Measurements from ENCODE around the gene TBC1D2B.

Gene TBC1D2B

GRCh38 chr15:78079298-78080087, 2.0 kb upstream of the TBC1D2B start:
- ChIA-PET POLR2A (no interaction called here), CTCF (interaction anchor here (1.1 kb wide), 1 partner anchor 171 kb away, joined by 5 read pairs; no protein-coding TSS in a partner anchor)
- no peak for TF ChIP-seq LEF1 (IDR thresholded peaks at IDR 0.05; ENCODE audit: borderline replicate concordance)
- TF ChIP-seq ZNF384 (IDR thresholded peaks at IDR 0.05) = no peak
- TF ChIP-seq FOXA1 (IDR thresholded peaks at IDR 0.05) = no peak
- no peak for TF ChIP-seq SUZ12 (IDR thresholded peaks at IDR 0.05)
- no peak for TF ChIP-seq ARNT (IDR thresholded peaks at IDR 0.05)
- no peak for TF ChIP-seq HDGF (IDR thresholded peaks at IDR 0.05; ENCODE audit: borderline replicate concordance)
- no peak for TF ChIP-seq FOXK2 (IDR thresholded peaks at IDR 0.05)
- TF ChIP-seq NFRKB (IDR thresholded peaks at IDR 0.05) = no peak
- TF ChIP-seq CTBP1 (IDR thresholded peaks at IDR 0.05; ENCODE audit: borderline replicate concordance) = no peak
- no peak for TF ChIP-seq BHLHE40 (IDR thresholded peaks at IDR 0.05; ENCODE audit: borderline replicate concordance)
- TF ChIP-seq PKNOX1 (IDR thresholded peaks at IDR 0.05) = no peak
- no peak for TF ChIP-seq TARDBP (IDR thresholded peaks at IDR 0.05)
- TF ChIP-seq ELF4 (IDR thresholded peaks at IDR 0.05) = no peak
- DNase-seq (ENCODE audit: extremely low spot score) = no peak

DNA sequence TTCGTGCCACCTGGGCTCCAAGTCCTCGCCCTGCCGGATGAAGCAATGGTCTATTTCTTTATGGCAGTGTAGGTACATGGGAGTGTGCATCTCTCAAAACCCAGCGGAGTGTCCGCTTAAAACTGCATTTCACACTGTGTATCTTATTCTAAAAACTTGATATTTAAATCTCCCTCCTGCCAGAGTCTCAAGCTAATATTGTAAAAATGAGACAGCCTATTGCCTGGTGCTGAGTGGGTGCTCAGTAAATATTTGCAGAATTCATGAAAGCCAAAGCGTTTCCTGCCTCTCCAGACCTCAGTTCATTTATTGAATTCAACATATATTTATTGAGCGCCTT, 330 bp upstream of the TBC1D2B start:
- ChIA-PET CTCF (interaction anchor here (1.0 to 1.2 kb wide), 2 partner anchors 11 to 32 kb away, joined by 3 to 5 read pairs; no protein-coding TSS in a partner anchor), POLR2A (interaction anchor here (1.0 kb wide), 1 partner anchor 11 kb away, joined by 3 read pairs; no protein-coding TSS in a partner anchor)
- no peak for TF ChIP-seq FOXA1 (IDR thresholded peaks at IDR 0.05)
- no peak for TF ChIP-seq LEF1 (IDR thresholded peaks at IDR 0.05; ENCODE audit: borderline replicate concordance)
- no peak for TF ChIP-seq ZNF384 (IDR thresholded peaks at IDR 0.05)
- no peak for TF ChIP-seq HDGF (IDR thresholded peaks at IDR 0.05; ENCODE audit: borderline replicate concordance)
- no peak for TF ChIP-seq ELF4 (IDR thresholded peaks at IDR 0.05)
- no peak for TF ChIP-seq FOXK2 (IDR thresholded peaks at IDR 0.05)
- no peak for TF ChIP-seq CTBP1 (IDR thresholded peaks at IDR 0.05; ENCODE audit: borderline replicate concordance)
- TF ChIP-seq FOXM1 (IDR thresholded peaks at IDR 0.05; ENCODE audit: borderline replicate concordance) = no peak
- TF ChIP-seq L3MBTL2 (conservative IDR thresholded peaks at IDR 0.05) = no peak
- TF ChIP-seq NFRKB (IDR thresholded peaks at IDR 0.05) = no peak
- TF ChIP-seq BHLHE40 (IDR thresholded peaks at IDR 0.05; ENCODE audit: borderline replicate concordance) = no peak
- no peak for TF ChIP-seq SUZ12 (IDR thresholded peaks at IDR 0.05)
- no peak for TF ChIP-seq TARDBP (IDR thresholded peaks at IDR 0.05)
- TF ChIP-seq PKNOX1 (IDR thresholded peaks at IDR 0.05) = no peak
- no peak for TF ChIP-seq ARNT (IDR thresholded peaks at IDR 0.05)
- no peak for TF ChIP-seq SP1 (IDR thresholded peaks at IDR 0.05)
- no peak for DNase-seq (ENCODE audit: extremely low spot score)

DNA sequence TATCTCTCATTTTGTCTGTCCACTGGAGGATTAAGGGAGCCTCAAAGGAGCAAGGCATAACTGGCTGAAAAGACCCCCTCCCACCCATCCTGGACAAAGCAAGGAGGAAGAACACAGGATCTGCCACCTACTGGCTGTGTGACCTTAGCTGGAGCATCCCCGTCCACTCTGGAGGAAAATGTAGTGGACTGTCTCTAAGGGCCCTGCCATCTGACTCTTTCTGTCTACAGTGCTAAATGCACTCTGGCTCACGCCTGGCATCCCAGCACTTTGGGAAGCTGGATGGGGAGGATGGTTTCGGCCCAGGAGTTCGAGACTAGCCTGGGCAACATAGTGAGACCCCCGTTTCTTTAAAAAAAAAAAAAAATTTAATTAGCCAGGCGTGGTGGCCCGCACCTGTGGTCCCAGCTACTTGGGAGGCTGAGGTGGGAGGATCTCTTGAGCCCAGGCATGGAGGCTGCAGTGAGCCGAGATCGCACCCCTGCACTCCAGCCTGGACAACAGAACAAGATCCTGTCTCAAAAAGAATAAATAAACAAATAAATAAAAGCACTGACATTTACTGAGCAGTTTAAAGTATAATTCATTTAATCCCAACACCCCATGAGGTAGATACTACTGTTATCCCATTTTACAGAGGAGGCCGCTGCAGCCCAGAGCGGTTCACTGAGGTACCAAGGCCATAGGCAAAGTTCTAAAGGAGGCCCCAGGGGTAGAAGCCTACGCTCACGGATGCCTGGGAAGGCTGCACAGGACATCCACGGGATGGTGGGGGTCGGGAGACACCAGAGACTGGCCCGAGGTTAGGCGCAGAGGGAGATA, 1.1 kb downstream of the TBC1D2B start:
- DNase-seq (ENCODE audit: extremely low spot score) = no peak
- ChIA-PET CTCF (interaction anchor here (0.6 to 1.2 kb wide), 3 partner anchors 12 to 170 kb away, joined by 3 to 9 read pairs (median 3); no protein-coding TSS in a partner anchor), POLR2A (interaction anchor here (0.9 kb wide), 1 partner anchor 9 kb away, joined by 3 read pairs; no protein-coding TSS in a partner anchor)
- no peak for TF ChIP-seq TARDBP (IDR thresholded peaks at IDR 0.05)
- no peak for TF ChIP-seq ARNT (IDR thresholded peaks at IDR 0.05)
- no peak for TF ChIP-seq FOXA1 (IDR thresholded peaks at IDR 0.05)
- TF ChIP-seq SUZ12 (IDR thresholded peaks at IDR 0.05) = no peak
- TF ChIP-seq LEF1 (IDR thresholded peaks at IDR 0.05; ENCODE audit: borderline replicate concordance) = no peak
- no peak for TF ChIP-seq BHLHE40 (IDR thresholded peaks at IDR 0.05; ENCODE audit: borderline replicate concordance)
- no peak for TF ChIP-seq L3MBTL2 (conservative IDR thresholded peaks at IDR 0.05)
- no peak for TF ChIP-seq HDGF (IDR thresholded peaks at IDR 0.05; ENCODE audit: borderline replicate concordance)
- no peak for TF ChIP-seq PKNOX1 (IDR thresholded peaks at IDR 0.05)
- no peak for TF ChIP-seq NFRKB (IDR thresholded peaks at IDR 0.05)
- TF ChIP-seq CTBP1 (IDR thresholded peaks at IDR 0.05; ENCODE audit: borderline replicate concordance) = no peak
- no peak for TF ChIP-seq FOXK2 (IDR thresholded peaks at IDR 0.05)
- TF ChIP-seq ZNF384 (IDR thresholded peaks at IDR 0.05) = no peak; the same call in 1 of the 2 replicates
- no peak for TF ChIP-seq SP1 (IDR thresholded peaks at IDR 0.05)
- TF ChIP-seq ELF4 (IDR thresholded peaks at IDR 0.05) = no peak
- TF ChIP-seq FOXM1 (IDR thresholded peaks at IDR 0.05; ENCODE audit: borderline replicate concordance) = no peak

- DNase-seq (ENCODE audit: extremely low spot score) = peak; percentile 76
- POLR2A ChIA-PET = interaction anchor here (0.9 kb wide), 1 partner anchor 8 kb away, joined by 3 read pairs; no protein-coding TSS in a partner anchor
- CTCF ChIA-PET = no interaction called here
- TF ChIP-seq ARNT (IDR thresholded peaks at IDR 0.05) = no peak
- no peak for TF ChIP-seq NFRKB (IDR thresholded peaks at IDR 0.05)
- TF ChIP-seq PKNOX1 (IDR thresholded peaks at IDR 0.05) = no peak
- TF ChIP-seq HDGF (IDR thresholded peaks at IDR 0.05; ENCODE audit: borderline replicate concordance) = no peak
- TF ChIP-seq FOXM1 (IDR thresholded peaks at IDR 0.05; ENCODE audit: borderline replicate concordance) = peak; percentile 48; the same call in 1 of the 2 replicates
- TF ChIP-seq L3MBTL2 (conservative IDR thresholded peaks at IDR 0.05) = no peak
Observed at GRCh38 chr15:78075490-78076230, 1.9 kb downstream of the TBC1D2B start.

Measured in HEK293T (cell line).